CD4-positive, CD25-positive, alpha-beta regulatory T cell (primary cell): ENCODE data around the gene INTS1. TPM values are rescaled to one million over a fixed set of nuclear protein-coding genes. Genes with fewer than 3 reads are reported as not detected.

ENCODE experiments used
- ATAC-seq, 2 donors: fragments of 150-1000 bp; cut with Tn5 transposase; one replicate each; pipeline ENCODE4 v1.10.0; 2021; ENCODE audit warnings: low read depth in 2 of 2, moderate number of reproducible peaks in 2 of 2, moderate library complexity in 1 of 2
- DNase-seq, 3 donors: peaks; one replicate each; pipeline versions ENCODE4 v3.0.0 to v3.0.0-alpha.2; 2012 to 2022; ENCODE audit warnings: mixed read lengths in 1 of 3
- H3K27ac ChIP-seq: one replicate; pipeline ENCODE4 v1.7.0; 2013; ENCODE audit warnings: mild to moderate bottlenecking, low read length; ENCODE audit not compliant: insufficient read depth, poor library complexity, severe bottlenecking
- H3K27me3 ChIP-seq: one replicate; pipeline ENCODE4 v1.7.0; 2013; ENCODE audit warnings: low read length; ENCODE audit not compliant: control insufficient read depth, insufficient read depth
- H3K36me3 ChIP-seq: one replicate; pipeline ENCODE4 v1.7.0; 2013; ENCODE audit warnings: mild to moderate bottlenecking, low read length, moderate library complexity; ENCODE audit not compliant: control insufficient read depth, insufficient read depth
- H3K4me1 ChIP-seq: 2 replicates; pipeline ENCODE4 v1.7.0; 2013; ENCODE audit warnings: mild to moderate bottlenecking, low read length; ENCODE audit not compliant: insufficient read depth, control insufficient read depth, poor library complexity, severe bottlenecking
- H3K4me3 ChIP-seq: one replicate; pipeline ENCODE4 v1.7.0; 2013; ENCODE audit warnings: low read depth, mild to moderate bottlenecking, low read length, moderate library complexity
- H3K9me3 ChIP-seq, 2 experiments: 1 replicate in 1 of 2; 2 replicates in 1 of 2; pipeline ENCODE4 v1.7.0; 2013; ENCODE audit warnings: low read length in 2 of 2, mild to moderate bottlenecking in 1 of 2, moderate library complexity in 1 of 2; ENCODE audit not compliant: control insufficient read depth in 2 of 2
- H3K27ac Mint-ChIP-seq, 3 donors: one replicate each; pipeline ENCODE4 v1.8.0; 2020 to 2022; ENCODE audit warnings: mild to moderate bottlenecking in 3 of 3, mixed read lengths in 3 of 3, moderate library complexity in 2 of 3
- H3K27me3 Mint-ChIP-seq: one replicate; pipeline ENCODE4 v1.8.0; 2022; ENCODE audit warnings: mild to moderate bottlenecking, mixed read lengths
- H3K36me3 Mint-ChIP-seq: one replicate; pipeline ENCODE4 v1.8.0; 2020; ENCODE audit warnings: mixed read lengths
- H3K4me1 Mint-ChIP-seq, 4 donors: one replicate each; pipeline ENCODE4 v1.8.0; 2020 to 2022; ENCODE audit warnings: mixed read lengths in 4 of 4, mild to moderate bottlenecking in 1 of 4
- H3K4me3 Mint-ChIP-seq, 4 donors: one replicate each; pipeline ENCODE4 v1.8.0; 2020 to 2022; ENCODE audit warnings: mild to moderate bottlenecking in 4 of 4, mixed read lengths in 4 of 4, moderate library complexity in 3 of 4
- H3K9me3 Mint-ChIP-seq, 7 donors: one replicate each; pipeline ENCODE4 v1.8.0; 2020 to 2022; ENCODE audit warnings: mixed read lengths in 7 of 7, mild to moderate bottlenecking in 3 of 7, moderate library complexity in 2 of 7
- polyA plus RNA-seq, 4 donors: library from polyadenylated mRNA; unstranded; fragments of 300-500 nt; fragmentation: Illumina TruSeq; gene quantifications; one replicate each; pipeline ENCODE4 v1.2.3, GENCODE V29; 2021
- total RNA-seq: library from RNA; stranded (reverse); gene quantifications from one replicate; pipeline ENCODE4 v1.2.3, GENCODE V29; 2022

Gene INTS1
- total and polyA plus RNA-seq, 5 donors from 2014 or later, result 8.5 to 107 (median 10.3) TPM

DNA sequence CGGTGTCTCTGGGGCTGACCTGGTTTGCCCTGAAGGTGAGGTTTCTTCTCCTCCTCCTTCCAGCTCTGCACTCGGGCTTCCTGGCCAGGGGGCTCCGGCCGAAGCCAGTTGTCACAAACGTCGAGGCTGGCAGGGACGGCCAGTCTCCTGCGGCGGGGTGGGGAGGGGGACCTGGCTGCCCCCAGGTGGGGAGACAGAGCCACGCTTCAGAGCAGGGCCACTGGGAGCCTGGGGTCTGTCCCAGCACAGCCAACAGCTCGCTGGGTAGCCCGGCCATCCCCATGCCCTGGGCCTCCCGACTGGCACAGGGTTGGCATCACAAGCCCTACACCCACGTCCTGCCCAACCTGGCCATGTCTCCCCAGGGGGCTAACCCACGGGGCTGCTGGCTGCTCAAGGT is 65.4 kb downstream of the INTS1 start:
- no peak for ATAC-seq

GRCh38 chr7:1438208-1438607 is 66.0 kb downstream of the INTS1 start:
- Mint-ChIP-seq H3K4me1 (no peaks in the 10 kb centered on the region), H3K27ac (no peak overlapping the region), H3K27me3 (no peaks in the 10 kb centered on the region), H3K9me3 (no peaks in the 10 kb centered on the region), H3K36me3 (no peaks in the 10 kb centered on the region), H3K4me3 (no peak overlapping the region)
- H3K27me3 ChIP-seq, result no peaks in the 10 kb centered on the region
- H3K36me3 ChIP-seq, result no peaks in the 10 kb centered on the region
- ATAC-seq (no peak), DNase-seq (no peak)
- H3K27ac ChIP-seq, result no peak overlapping the region
- no peak overlapping the region for H3K4me3 ChIP-seq
- H3K4me1 ChIP-seq, result no peaks in the 10 kb centered on the region
- no peaks in the 10 kb centered on the region for H3K9me3 ChIP-seq

More for the DNA sequence above, 65.4 kb downstream of the INTS1 start:
- H3K27me3 ChIP-seq, result no peaks in the 10 kb centered on the region
- no peak overlapping the region for H3K27ac ChIP-seq
- Mint-ChIP-seq H3K4me3 (no peak overlapping the region), H3K27ac (peak overlapping the region in 1 of 3 donors; percentile 52), H3K9me3 (no peaks in the 10 kb centered on the region), H3K27me3 (no peaks in the 10 kb centered on the region), H3K36me3 (no peaks in the 10 kb centered on the region), H3K4me1 (no peaks in the 10 kb centered on the region)
- H3K9me3 ChIP-seq, result no peaks in the 10 kb centered on the region
- H3K4me3 ChIP-seq, result no peak overlapping the region
- DNase-seq, result no peak
- H3K36me3 ChIP-seq, result no peaks in the 10 kb centered on the region
- H3K4me1 ChIP-seq, result no peaks in the 10 kb centered on the region

DNA sequence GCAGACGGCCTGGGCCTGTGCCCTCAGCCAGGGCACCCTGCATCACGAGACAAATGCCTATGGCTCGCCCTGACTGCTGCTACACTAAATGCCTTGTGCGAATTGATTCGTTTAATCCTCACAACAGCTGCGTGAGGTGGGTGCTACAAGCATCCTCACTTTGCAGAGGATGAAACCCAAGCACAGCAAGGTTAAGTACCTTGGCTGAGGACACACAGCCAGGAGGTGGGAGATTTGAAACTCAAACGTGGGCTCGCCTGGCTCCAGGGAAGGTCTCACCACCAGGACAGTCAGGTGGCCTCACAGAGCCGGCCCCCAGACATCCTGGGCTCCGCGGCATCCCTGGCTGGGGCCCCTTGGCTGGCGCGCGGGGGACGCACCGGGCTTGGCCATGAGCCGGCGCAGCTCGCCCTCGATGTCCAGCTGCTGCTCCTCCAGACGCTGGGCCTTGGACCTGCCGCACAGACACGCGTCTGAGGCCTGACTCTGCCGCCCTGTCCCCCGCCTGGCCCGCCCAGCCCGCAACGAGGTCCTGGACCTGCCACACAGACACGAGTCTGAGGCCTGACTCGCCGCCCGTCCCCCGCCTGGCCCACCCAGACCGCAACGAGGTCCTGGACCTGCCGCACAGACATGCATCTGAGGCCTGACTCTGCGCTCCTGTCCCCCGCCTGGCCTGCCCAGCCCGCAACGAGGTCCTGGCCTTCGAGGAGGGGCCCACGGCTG is 66.9 kb downstream of the INTS1 start:
- no peak overlapping the region for H3K27ac ChIP-seq
- no peaks in the 10 kb centered on the region for H3K9me3 ChIP-seq
- no peak for DNase-seq
- H3K4me3 ChIP-seq, result no peak overlapping the region
- Mint-ChIP-seq H3K4me1 (peaks cover 0 to 4% (median 2%) of the 10 kb centered on the region in 4 donors), H3K36me3 (no peaks in the 10 kb centered on the region), H3K9me3 (no peaks in the 10 kb centered on the region), H3K4me3 (no peak overlapping the region), H3K27ac (no peak overlapping the region), H3K27me3 (no peaks in the 10 kb centered on the region)
- ATAC-seq, result no peak
- H3K4me1 ChIP-seq, result peaks cover 5% of the 10 kb centered on the region
- no peaks in the 10 kb centered on the region for H3K36me3 ChIP-seq
- H3K27me3 ChIP-seq, result no peaks in the 10 kb centered on the region

DNA sequence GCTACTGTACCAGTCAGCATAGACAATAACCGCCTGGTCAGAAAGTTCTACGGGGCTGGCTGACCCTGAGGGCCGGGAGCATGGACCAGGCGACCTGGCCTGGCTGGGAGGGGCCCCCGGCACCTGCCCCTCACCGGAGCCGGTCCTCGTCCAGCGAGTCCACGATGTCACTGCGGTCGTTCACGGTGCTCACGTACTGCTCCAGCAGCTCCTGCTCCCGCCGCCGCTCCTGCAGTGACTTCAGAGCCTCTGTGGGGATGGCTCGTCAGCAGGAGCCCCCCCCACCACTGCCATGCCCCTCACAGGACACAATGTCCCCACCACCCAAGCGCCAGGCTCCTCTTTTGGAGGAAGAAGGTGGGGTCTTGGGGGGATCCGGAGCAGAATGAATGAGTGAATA is 67.6 kb downstream of the INTS1 start:
- no peak overlapping the region for H3K27ac ChIP-seq
- no peaks in the 10 kb centered on the region for H3K27me3 ChIP-seq
- no peaks in the 10 kb centered on the region for H3K9me3 ChIP-seq
- ATAC-seq (no peak), DNase-seq (no peak)
- Mint-ChIP-seq H3K4me3 (no peak overlapping the region), H3K4me1 (peaks cover 0 to 6% (median 2%) of the 10 kb centered on the region in 4 donors), H3K27me3 (no peaks in the 10 kb centered on the region), H3K27ac (no peak overlapping the region), H3K9me3 (no peaks in the 10 kb centered on the region), H3K36me3 (no peaks in the 10 kb centered on the region)
- H3K36me3 ChIP-seq, result no peaks in the 10 kb centered on the region
- H3K4me1 ChIP-seq, result peaks cover 8% of the 10 kb centered on the region
- no peak overlapping the region for H3K4me3 ChIP-seq

GRCh38 chr7:1434891-1435670 is 69.1 kb downstream of the INTS1 start:
- no peaks in the 10 kb centered on the region for H3K9me3 Mint-ChIP-seq
- H3K27ac Mint-ChIP-seq, result no peak overlapping the region
- H3K4me1 Mint-ChIP-seq, result peaks cover 0 to 6% (median 2%) of the 10 kb centered on the region in 4 donors
- Histone ChIP-seq H3K36me3 (no peaks in the 10 kb centered on the region), H3K27ac (no peak overlapping the region), H3K4me3 (no peak overlapping the region), H3K4me1 (peaks cover 8% of the 10 kb centered on the region), H3K27me3 (no peaks in the 10 kb centered on the region), H3K9me3 (no peaks in the 10 kb centered on the region)
- ATAC-seq (no peak), DNase-seq (no peak)
- no peaks in the 10 kb centered on the region for H3K36me3 Mint-ChIP-seq
- no peak overlapping the region for H3K4me3 Mint-ChIP-seq
- H3K27me3 Mint-ChIP-seq, result no peaks in the 10 kb centered on the region

- Histone ChIP-seq H3K9me3 (no peaks in the 10 kb centered on the region), H3K4me1 (peaks cover 8% of the 10 kb centered on the region), H3K27ac (no peak overlapping the region), H3K4me3 (no peak overlapping the region), H3K27me3 (no peaks in the 10 kb centered on the region), H3K36me3 (no peaks in the 10 kb centered on the region)
- DNase-seq (no peak), ATAC-seq (no peak)
- Mint-ChIP-seq H3K36me3 (no peaks in the 10 kb centered on the region), H3K4me3 (no peak overlapping the region), H3K9me3 (no peaks in the 10 kb centered on the region), H3K27ac (no peak overlapping the region), H3K27me3 (no peaks in the 10 kb centered on the region), H3K4me1 (peaks cover 0 to 6% (median 2%) of the 10 kb centered on the region in 4 donors)
Observed at GRCh38 chr7:1434165-1434718, 69.9 kb downstream of the INTS1 start.

GRCh38 chr7:1433128-1433920 is 70.9 kb downstream of the INTS1 start:
- Histone ChIP-seq H3K4me1 (peaks cover 8% of the 10 kb centered on the region), H3K4me3 (no peak overlapping the region), H3K27me3 (no peaks in the 10 kb centered on the region), H3K36me3 (no peaks in the 10 kb centered on the region), H3K27ac (no peak overlapping the region), H3K9me3 (no peaks in the 10 kb centered on the region)
- Mint-ChIP-seq H3K27ac (no peak overlapping the region), H3K9me3 (no peaks in the 10 kb centered on the region), H3K27me3 (no peaks in the 10 kb centered on the region), H3K36me3 (no peaks in the 10 kb centered on the region), H3K4me3 (no peak overlapping the region), H3K4me1 (peaks cover 0 to 6% (median 2%) of the 10 kb centered on the region in 4 donors)
- ATAC-seq (no peak), DNase-seq (no peak)
